PC-9 (cell line): ENCODE data around the gene SMC3. TPM values are rescaled to one million over a fixed set of nuclear protein-coding genes. Genes with fewer than 3 reads are reported as not detected.

Source experiments
- BruUV-seq: library from RNA; stranded (reverse); fragments of 400-500 nt; replicated peaks from 2 replicates; lab custom pipeline; 2021; lab: Mats Ljungman, UMichigan
- CTCF ChIA-PET: fragments of 300-600 bp; sonication (Branson Sonifier 250); formaldehyde crosslinking; loops from one replicate; lab custom pipeline; 2022; ENCODE audit warnings: antibody characterized with exemption; lab: Charles Lee
- POLR2A ChIA-PET: fragments of 300-600 bp; sonication (Branson Sonifier 250); formaldehyde crosslinking; loops from one replicate; lab custom pipeline; 2022; ENCODE audit warnings: antibody characterized with exemption; ENCODE audit not compliant: unreplicated experiment; lab: Charles Lee
- DNase-seq, 2 experiments: peaks; one replicate each; pipeline versions ENCODE4 v3.0.0 to v3.0.0-alpha.2; 2015 to 2022; ENCODE audit warnings: mixed read lengths in 1 of 2
- H2AFZ ChIP-seq: fragments of 200-600 bp; sonication (generic); 2 replicates; pipeline ENCODE4 v1.8.1; 2017; ENCODE audit warnings: antibody characterized with exemption
- H3F3A ChIP-seq: fragments of 200-600 bp; sonication (generic); 2 replicates; pipeline ENCODE4 v1.8.1; 2017; ENCODE audit warnings: antibody characterized with exemption, mild to moderate bottlenecking, low read depth; ENCODE audit not compliant: insufficient read depth
- H3K27ac ChIP-seq: fragments of 200-600 bp; sonication (generic); 2 replicates; pipeline ENCODE4 v1.6.1; 2016; ENCODE audit warnings: mixed run types
- H3K27me3 ChIP-seq: fragments of 200-600 bp; sonication (generic); 2 replicates; pipeline ENCODE4 v1.6.1; 2016; ENCODE audit warnings: low read depth, mixed run types; ENCODE audit not compliant: insufficient read depth
- H3K36me3 ChIP-seq: fragments of 200-600 bp; sonication (generic); 2 replicates; pipeline ENCODE4 v1.6.1; 2016; ENCODE audit warnings: low read depth, mixed run types
- H3K4me1 ChIP-seq: fragments of 200-600 bp; sonication (generic); replicated peaks from 2 replicates; pipeline ENCODE4 v1.6.1; 2016; ENCODE audit warnings: mixed run types; ENCODE audit not compliant: insufficient read depth
- H3K4me2 ChIP-seq: fragments of 200-600 bp; sonication (generic); 2 replicates; pipeline ENCODE4 v1.6.1; 2017; ENCODE audit warnings: mixed run types
- H3K4me3 ChIP-seq: fragments of 200-600 bp; sonication (generic); 2 replicates; pipeline ENCODE4 v1.6.1; 2016; ENCODE audit warnings: mixed run types
- H3K79me2 ChIP-seq: fragments of 200-600 bp; sonication (generic); 2 replicates; pipeline ENCODE4 v1.6.1; 2017; ENCODE audit warnings: low read depth, mixed run types
- H3K9me2 ChIP-seq: fragments of 200-600 bp; sonication (generic); 2 replicates; pipeline ENCODE4 v1.8.1; 2017; ENCODE audit warnings: mild to moderate bottlenecking; ENCODE audit not compliant: insufficient read depth
- H3K9me3 ChIP-seq: fragments of 200-600 bp; sonication (generic); 2 replicates; pipeline ENCODE4 v1.8.1; 2016; ENCODE audit warnings: low read depth; ENCODE audit not compliant: insufficient read depth
- H4K20me1 ChIP-seq: fragments of 200-600 bp; sonication (generic); 2 replicates; pipeline ENCODE4 v1.8.1; 2017; ENCODE audit not compliant: insufficient read depth
- EZH2 ChIP-seq: fragments of 200-600 bp; sonication (generic); IDR thresholded peaks from 2 replicates; pipeline ENCODE4 v1.8.0; 2017; ENCODE audit warnings: antibody characterized with exemption, low read depth
- intact Hi-C: fragments of 100-400 bp; cut with micrococcal nuclease; formaldehyde crosslinking; loops from one replicate; pipeline ENCODE4 v1.10.0; 2022; ENCODE audit not compliant: unreplicated experiment
- total RNA-seq: library from RNA; stranded (reverse); gene quantifications from 2 replicates; pipeline ENCODE4 v1.2.3, GENCODE V29; 2021
- TF ChIP-seq, protein P1 (sequence below): fragments of 200-600 bp; sonication (generic); conservative IDR thresholded peaks from 2 replicates; pipeline ENCODE4 v1.6.1; 2017; ENCODE audit warnings: mixed run types, antibody characterized with exemption, mild to moderate bottlenecking, moderate library complexity

SMC3 gene
- total RNA-seq, 1 experiment from 2014 or later = 31.2 TPM

DNA sequence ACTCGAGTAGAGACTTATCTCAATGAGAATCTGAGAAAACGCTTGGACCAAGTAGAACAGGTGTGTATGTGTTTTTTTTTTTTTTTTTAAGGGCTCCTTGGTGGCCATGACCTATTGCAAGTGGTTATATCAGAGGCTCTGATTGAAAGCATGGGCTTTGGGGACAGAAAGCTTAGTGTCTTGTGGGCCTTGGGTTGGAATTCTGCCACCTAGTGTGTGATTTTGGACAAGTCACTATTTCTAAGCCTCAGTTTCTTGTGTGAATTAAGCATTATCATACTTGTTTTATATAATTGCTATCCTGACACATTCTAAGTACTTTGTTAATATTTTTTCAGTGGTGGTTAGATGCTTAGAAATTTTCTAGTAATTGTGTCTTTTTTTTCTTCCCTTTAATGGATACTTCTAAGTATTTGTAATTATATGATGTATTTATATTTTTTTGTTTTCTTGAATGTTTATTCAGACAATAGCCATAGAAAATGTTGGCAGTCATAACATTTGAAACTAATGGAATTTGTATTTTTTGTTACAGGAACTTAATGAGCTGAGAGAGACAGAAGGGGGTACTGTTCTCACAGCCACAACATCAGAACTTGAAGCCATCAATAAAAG is 33.1 kb downstream of the SMC3 start:
- Histone ChIP-seq H2AFZ (no peak overlapping the region), H3K4me3 (no peak overlapping the region), H3K27ac (no peak overlapping the region), H3K4me1 (no peaks in the 10 kb centered on the region), H3K79me2 (no peaks in the 10 kb centered on the region), H3K4me2 (no peak overlapping the region), H4K20me1 (no peaks in the 10 kb centered on the region), H3K27me3 (no peaks in the 10 kb centered on the region), H3K9me3 (no peaks in the 10 kb centered on the region), H3K9me2 (no peaks in the 10 kb centered on the region), H3F3A (peaks cover 3% of the 10 kb centered on the region; the same call in 1 of the 2 replicates), H3K36me3 (peaks cover 14% of the 10 kb centered on the region; the same call in 1 of the 2 replicates)
- CTCF ChIA-PET = interaction anchor here (0.7 to 1.0 kb wide), 2 partner anchors 181 to 294 kb away, joined by 3 to 4 read pairs; no protein-coding TSS in a partner anchor
- POLR2A ChIA-PET = interaction anchor here (0.6 to 0.7 kb wide), 2 partner anchors 31 to 88 kb away, joined by 3 to 5 read pairs; no protein-coding TSS in a partner anchor
- no TSS peak for BruUV-seq
- peak; percentile 15 to 39 for DNase-seq
- intact Hi-C loops = loop anchor here (1.0 kb wide), 1 partner anchor 294 kb away; no protein-coding TSS in a partner anchor
- TF ChIP-seq EZH2 = no peak
- TF ChIP-seq, protein P1, sequence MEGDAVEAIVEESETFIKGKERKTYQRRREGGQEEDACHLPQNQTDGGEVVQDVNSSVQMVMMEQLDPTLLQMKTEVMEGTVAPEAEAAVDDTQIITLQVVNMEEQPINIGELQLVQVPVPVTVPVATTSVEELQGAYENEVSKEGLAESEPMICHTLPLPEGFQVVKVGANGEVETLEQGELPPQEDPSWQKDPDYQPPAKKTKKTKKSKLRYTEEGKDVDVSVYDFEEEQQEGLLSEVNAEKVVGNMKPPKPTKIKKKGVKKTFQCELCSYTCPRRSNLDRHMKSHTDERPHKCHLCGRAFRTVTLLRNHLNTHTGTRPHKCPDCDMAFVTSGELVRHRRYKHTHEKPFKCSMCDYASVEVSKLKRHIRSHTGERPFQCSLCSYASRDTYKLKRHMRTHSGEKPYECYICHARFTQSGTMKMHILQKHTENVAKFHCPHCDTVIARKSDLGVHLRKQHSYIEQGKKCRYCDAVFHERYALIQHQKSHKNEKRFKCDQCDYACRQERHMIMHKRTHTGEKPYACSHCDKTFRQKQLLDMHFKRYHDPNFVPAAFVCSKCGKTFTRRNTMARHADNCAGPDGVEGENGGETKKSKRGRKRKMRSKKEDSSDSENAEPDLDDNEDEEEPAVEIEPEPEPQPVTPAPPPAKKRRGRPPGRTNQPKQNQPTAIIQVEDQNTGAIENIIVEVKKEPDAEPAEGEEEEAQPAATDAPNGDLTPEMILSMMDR = peak; percentile 66

DNA sequence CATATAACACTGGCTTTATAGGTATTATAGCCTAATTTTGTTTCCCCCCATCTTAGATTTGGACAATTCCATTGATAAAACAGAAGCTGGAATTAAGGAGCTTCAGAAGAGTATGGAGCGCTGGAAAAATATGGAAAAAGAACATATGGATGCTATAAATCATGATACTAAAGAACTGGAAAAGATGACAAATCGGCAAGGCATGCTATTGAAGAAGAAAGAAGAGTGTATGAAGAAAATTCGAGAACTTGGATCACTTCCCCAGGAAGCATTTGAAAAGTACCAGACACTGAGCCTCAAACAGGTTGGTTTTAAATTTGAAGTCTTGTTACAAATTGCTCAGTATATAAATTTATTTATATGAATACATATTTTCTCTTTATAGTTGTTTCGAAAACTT is 34.1 kb downstream of the SMC3 start:
- no TSS peak for BruUV-seq
- H4K20me1 ChIP-seq = no peaks in the 10 kb centered on the region

DNA sequence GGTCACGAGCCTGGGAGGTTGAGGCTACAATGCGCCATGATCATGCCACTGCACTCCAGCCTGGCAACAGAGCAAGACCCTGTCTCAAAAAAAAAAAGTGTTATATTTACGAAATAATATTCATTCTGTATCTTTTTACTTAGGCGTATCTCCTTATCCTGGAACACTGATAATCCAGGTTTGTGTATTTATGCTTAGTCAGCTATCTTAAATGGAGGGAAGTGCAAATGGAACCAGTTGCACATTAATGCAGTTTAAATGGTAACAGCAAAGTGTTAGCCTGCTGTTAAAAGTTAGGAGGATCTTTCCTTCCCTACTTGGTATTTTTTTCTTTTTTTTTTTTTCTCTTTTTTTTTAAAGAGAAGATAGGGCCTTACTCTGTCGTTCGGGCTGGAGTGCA is 40.6 kb downstream of the SMC3 start:
- CTCF ChIA-PET = no interaction called here

More for the DNA sequence above, 34.1 kb downstream of the SMC3 start:
- no peak for TF ChIP-seq EZH2
- TF ChIP-seq, protein P1 = no peak
- Histone ChIP-seq H3K36me3 (0 out of 2 replicates have a peak, but pooled peaks cover 16% of the 10 kb centered on the region), H3K4me3 (no peak overlapping the region), H3K27me3 (no peaks in the 10 kb centered on the region), H2AFZ (no peak overlapping the region), H3K4me1 (no peaks in the 10 kb centered on the region), H3K27ac (no peak overlapping the region), H3K4me2 (no peak overlapping the region), H3K79me2 (no peaks in the 10 kb centered on the region), H3K9me3 (no peaks in the 10 kb centered on the region), H3F3A (peaks cover 7% of the 10 kb centered on the region; the same call in 1 of the 2 replicates), H3K9me2 (no peaks in the 10 kb centered on the region)
- no peak for DNase-seq
- ChIA-PET CTCF (no interaction called here), POLR2A (no interaction called here)
- intact Hi-C loops = no loop called here

More for the DNA sequence above, 40.6 kb downstream of the SMC3 start:
- 0 out of 2 replicates have a peak, but pooled peaks cover 6% of the 10 kb centered on the region for H3K4me1 ChIP-seq
- POLR2A ChIA-PET = no interaction called here
- H3F3A ChIP-seq = peaks cover 13% of the 10 kb centered on the region; the same call in 1 of the 2 replicates
- intact Hi-C loops = no loop called here
- H3K9me3 ChIP-seq = no peaks in the 10 kb centered on the region
- H4K20me1 ChIP-seq = no peaks in the 10 kb centered on the region
- H3K27ac ChIP-seq = no peak overlapping the region
- no peaks in the 10 kb centered on the region for H3K27me3 ChIP-seq
- DNase-seq = no peak
- H3K4me2 ChIP-seq = no peak overlapping the region
- no peak overlapping the region for H2AFZ ChIP-seq
- no peak overlapping the region for H3K4me3 ChIP-seq
- TF ChIP-seq EZH2 = no peak
- TF ChIP-seq, protein P1 = no peak
- no peaks in the 10 kb centered on the region for H3K9me2 ChIP-seq
- BruUV-seq = no TSS peak
- H3K79me2 ChIP-seq = no peaks in the 10 kb centered on the region
- 0 out of 2 replicates have a peak, but pooled peaks cover 8% of the 10 kb centered on the region for H3K36me3 ChIP-seq
